Measurements from ENCODE around the gene PHC2. TPM values are rescaled to one million over a fixed set of nuclear protein-coding genes. Genes with fewer than 3 reads are reported as not detected.

Gene PHC2
- polyA plus RNA-seq, 1 donor (not counting 4 experiments of a cell fraction or from before 2014, with no cell fraction given), result 51.7 TPM

DNA sequence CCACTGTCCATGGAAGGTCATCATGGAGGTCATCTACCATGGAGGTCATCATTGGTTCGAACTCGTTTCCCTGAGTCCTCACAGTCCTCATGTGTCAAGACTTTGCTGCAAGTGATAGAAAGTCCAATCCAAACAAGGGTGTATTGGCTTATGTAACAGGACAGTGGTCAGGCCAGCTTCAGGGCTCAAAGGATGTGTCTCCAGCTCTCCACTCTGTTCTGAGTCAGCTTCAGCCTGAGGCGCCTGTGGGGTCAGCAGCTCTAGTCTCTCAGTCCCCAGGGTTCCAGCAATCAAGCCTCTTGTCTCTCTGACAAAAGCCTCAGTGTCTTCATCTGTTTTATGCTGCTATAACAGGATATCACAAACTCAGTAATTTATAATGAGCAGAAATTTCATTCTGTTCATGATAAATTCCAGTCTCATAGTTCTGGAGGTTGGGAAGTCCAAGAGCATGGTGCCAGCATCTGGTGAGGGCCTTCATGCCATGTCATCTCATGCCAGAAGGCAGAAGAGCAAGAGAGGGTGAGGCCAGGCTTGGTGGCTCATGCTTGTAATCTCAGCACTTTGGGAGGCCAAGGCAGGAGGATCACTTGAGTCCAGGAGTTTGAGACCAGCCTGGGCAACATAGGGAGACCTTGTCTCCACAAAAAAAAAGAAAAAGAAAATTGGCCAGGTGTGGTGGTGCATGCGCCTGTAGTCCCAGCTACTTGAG is 129.5 kb downstream of the PHC2 start:
- Histone ChIP-seq H3K4me3 (ENCODE audit: control insufficient read depth in 2 of 3, extremely low read depth in 1 of 3, insufficient read depth in 2 of 3, low read depth in 1 of 3, low read length in 3 of 3) (no peak overlapping the region), H3K9me3 (ENCODE audit: control insufficient read depth, low read depth, low read length) (no peaks in the 10 kb centered on the region), H3K79me2 (ENCODE audit: control insufficient read depth, insufficient read depth, low read length) (no peaks in the 10 kb centered on the region), H3K4me1 (ENCODE audit: control insufficient read depth, extremely low read depth, insufficient read depth, low read length) (no peaks in the 10 kb centered on the region), H3K9me1 (ENCODE audit: control insufficient read depth, extremely low read depth, insufficient read depth, low read length) (no peaks in the 10 kb centered on the region), H3K36me3 (ENCODE audit: control insufficient read depth in 2 of 2, extremely low read depth in 1 of 2, insufficient read depth in 2 of 2, low read length in 2 of 2) (no peaks in the 10 kb centered on the region), H3K4me2 (ENCODE audit: control insufficient read depth, extremely low read depth, insufficient read depth, low read depth, low read length) (no peak overlapping the region), H2AFZ (ENCODE audit: control insufficient read depth, low read length) (no peak overlapping the region), H3K9ac (ENCODE audit: control insufficient read depth, extremely low read depth, insufficient read depth, low read length) (no peak overlapping the region), H4K20me1 (ENCODE audit: control insufficient read depth, extremely low read depth, insufficient read depth, low read length) (no peaks in the 10 kb centered on the region), H3K27ac (ENCODE audit: control insufficient read depth, insufficient read depth, low read length) (no peak overlapping the region), H3K27me3 (ENCODE audit: control insufficient read depth, extremely low read depth, insufficient read depth, low read length) (peaks cover 5% of the 10 kb centered on the region)
- dilution Hi-C loops (cut with MboI; ENCODE audit: extremely low pct_ligation_motif_present, low sequenced_read_pairs), result no loop called here
- no peak for TF ChIP-seq EZH2 (IDR thresholded peaks at IDR 0.05; ENCODE audit: low read length)
- TF ChIP-seq, protein P1, sequence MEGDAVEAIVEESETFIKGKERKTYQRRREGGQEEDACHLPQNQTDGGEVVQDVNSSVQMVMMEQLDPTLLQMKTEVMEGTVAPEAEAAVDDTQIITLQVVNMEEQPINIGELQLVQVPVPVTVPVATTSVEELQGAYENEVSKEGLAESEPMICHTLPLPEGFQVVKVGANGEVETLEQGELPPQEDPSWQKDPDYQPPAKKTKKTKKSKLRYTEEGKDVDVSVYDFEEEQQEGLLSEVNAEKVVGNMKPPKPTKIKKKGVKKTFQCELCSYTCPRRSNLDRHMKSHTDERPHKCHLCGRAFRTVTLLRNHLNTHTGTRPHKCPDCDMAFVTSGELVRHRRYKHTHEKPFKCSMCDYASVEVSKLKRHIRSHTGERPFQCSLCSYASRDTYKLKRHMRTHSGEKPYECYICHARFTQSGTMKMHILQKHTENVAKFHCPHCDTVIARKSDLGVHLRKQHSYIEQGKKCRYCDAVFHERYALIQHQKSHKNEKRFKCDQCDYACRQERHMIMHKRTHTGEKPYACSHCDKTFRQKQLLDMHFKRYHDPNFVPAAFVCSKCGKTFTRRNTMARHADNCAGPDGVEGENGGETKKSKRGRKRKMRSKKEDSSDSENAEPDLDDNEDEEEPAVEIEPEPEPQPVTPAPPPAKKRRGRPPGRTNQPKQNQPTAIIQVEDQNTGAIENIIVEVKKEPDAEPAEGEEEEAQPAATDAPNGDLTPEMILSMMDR (optimal IDR thresholded peaks at IDR 0.05 in 1 of 3, IDR thresholded peaks at IDR 0.05 in 1 of 3, conservative IDR thresholded peaks at IDR 0.05 in 1 of 3; ENCODE audit: extremely low read depth in 1 of 3, insufficient read depth in 2 of 3, low read length in 3 of 3), result no peak
- no peak for DNase-seq (ENCODE audit: low read depth, low spot score)
- no peak for FAIRE-seq

DNA sequence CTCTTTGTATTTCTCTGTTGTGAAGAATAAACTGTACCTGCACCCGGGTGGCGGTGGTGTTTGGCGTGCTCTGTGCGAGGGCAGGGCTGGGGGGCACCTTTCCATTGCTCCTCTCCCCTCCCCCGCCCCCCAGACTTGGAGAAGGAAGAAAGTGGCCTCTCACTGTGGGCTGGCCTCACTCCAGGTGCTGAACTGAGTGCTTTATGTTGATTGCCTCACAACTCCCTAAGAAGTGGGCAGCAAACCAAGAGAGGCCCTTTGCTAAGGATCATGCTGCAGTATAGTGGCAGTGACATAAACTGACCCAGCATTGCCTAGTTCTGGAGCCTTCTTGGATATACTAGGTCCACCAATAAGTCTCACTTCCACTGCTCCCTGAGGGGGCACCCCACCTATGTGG is 130.2 kb downstream of the PHC2 start:
- dilution Hi-C loops (cut with MboI; ENCODE audit: extremely low pct_ligation_motif_present, low sequenced_read_pairs), result no loop called here
- FAIRE-seq, result no peak
- H3K27ac ChIP-seq (ENCODE audit: control insufficient read depth, insufficient read depth, low read length), result no peak overlapping the region

More for the DNA sequence above, 130.2 kb downstream of the PHC2 start:
- Histone ChIP-seq H3K4me2 (ENCODE audit: control insufficient read depth, extremely low read depth, insufficient read depth, low read depth, low read length) (no peak overlapping the region), H3K79me2 (ENCODE audit: control insufficient read depth, insufficient read depth, low read length) (no peaks in the 10 kb centered on the region), H3K9ac (ENCODE audit: control insufficient read depth, extremely low read depth, insufficient read depth, low read length) (no peak overlapping the region), H3K4me1 (ENCODE audit: control insufficient read depth, extremely low read depth, insufficient read depth, low read length) (peaks cover 2% of the 10 kb centered on the region), H3K27me3 (ENCODE audit: control insufficient read depth, extremely low read depth, insufficient read depth, low read length) (no peaks in the 10 kb centered on the region), H3K9me3 (ENCODE audit: control insufficient read depth, low read depth, low read length) (no peaks in the 10 kb centered on the region), H4K20me1 (ENCODE audit: control insufficient read depth, extremely low read depth, insufficient read depth, low read length) (no peaks in the 10 kb centered on the region), H3K36me3 (ENCODE audit: control insufficient read depth in 2 of 2, extremely low read depth in 1 of 2, insufficient read depth in 2 of 2, low read length in 2 of 2) (peaks cover 0 to 4% of the 10 kb centered on the region in 2 experiments), H3K4me3 (ENCODE audit: control insufficient read depth in 2 of 3, extremely low read depth in 1 of 3, insufficient read depth in 2 of 3, low read depth in 1 of 3, low read length in 3 of 3) (no peak overlapping the region), H3K9me1 (ENCODE audit: control insufficient read depth, extremely low read depth, insufficient read depth, low read length) (no peaks in the 10 kb centered on the region), H2AFZ (ENCODE audit: control insufficient read depth, low read length) (no peak overlapping the region)
- TF ChIP-seq, protein P1 (optimal IDR thresholded peaks at IDR 0.05 in 1 of 3, IDR thresholded peaks at IDR 0.05 in 1 of 3, conservative IDR thresholded peaks at IDR 0.05 in 1 of 3; ENCODE audit: extremely low read depth in 1 of 3, insufficient read depth in 2 of 3, low read length in 3 of 3), result no peak
- TF ChIP-seq EZH2 (IDR thresholded peaks at IDR 0.05; ENCODE audit: low read length), result no peak
- DNase-seq (ENCODE audit: low read depth, low spot score), result no peak
